Measurements from ENCODE around the gene MRGPRE.

GRCh38 chr11:3199537-3200295 is 32.5 kb downstream of the MRGPRE start:
- no peak for TF ChIP-seq CTCF (IDR thresholded peaks at IDR 0.05)
- TF ChIP-seq TP53 (CRISPR knock-in tag; IDR thresholded peaks at IDR 0.05) = no peak
- no peak for TF ChIP-seq POLR2A (IDR thresholded peaks at IDR 0.05; ENCODE audit: low read length)
- TF ChIP-seq CBX8 (IDR thresholded peaks at IDR 0.05) = no peak
- TF ChIP-seq JUNB (IDR thresholded peaks at IDR 0.05) = no peak

All from A549 (cell line).